SK-N-SH (cell line): Measurements from ENCODE around the gene CLDN18. TPM values are rescaled to one million over a fixed set of nuclear protein-coding genes. Genes with fewer than 3 reads are reported as not detected.

Experiments
- CTCF ChIA-PET: fragments of 300-600, 350-600 bp; formaldehyde crosslinking; extraction: SDS; loops from one replicate; lab custom pipeline; 2021; lab: Yijun Ruan, JAX
- POLR2A ChIA-PET: fragments of 350-600 bp; sonication (Branson Sonifier 250); formaldehyde crosslinking; extraction: SDS; loops from one replicate; lab custom pipeline; 2020; ENCODE audit warnings: antibody characterized with exemption, inconsistent platforms; lab: Yijun Ruan, JAX
- DNase-seq: peaks from one replicate; pipeline ENCODE4 v3.0.0; 2012
- H2AFZ ChIP-seq: fragments of 200-600 bp; sonication (generic); 2 replicates; pipeline ENCODE4 v1.8.1; 2016; ENCODE audit warnings: antibody characterized with exemption, mild to moderate bottlenecking, low read depth
- H3F3A ChIP-seq: fragments of 200-600 bp; sonication (generic); replicated peaks from 2 replicates; pipeline ENCODE3; 2016; ENCODE audit warnings: antibody characterized with exemption, mild to moderate bottlenecking; ENCODE audit not compliant: insufficient read depth
- H3K27ac ChIP-seq, 2 experiments: fragments of 200-500 bp in 1 of 2; fragments of 200-600 bp in 1 of 2; sonication (Bioruptor generic) in 1 of 2; sonication (generic), shearing (Covaris generic) in 1 of 2; 2 replicates each; pipeline versions ENCODE4 v1.5.1 to v1.6.1; 2014 to 2016; ENCODE audit warnings: low read depth in 2 of 2, inconsistent platforms in 1 of 2, low read length in 1 of 2, mild to moderate bottlenecking in 1 of 2, mixed read lengths in 1 of 2
- H3K27me3 ChIP-seq: fragments of 200-600 bp; sonication (generic), shearing (Covaris generic); 2 replicates; pipeline ENCODE4 v1.6.1; 2016; ENCODE audit warnings: mixed run types; ENCODE audit not compliant: insufficient read depth
- H3K36me3 ChIP-seq, 2 experiments: fragments of 200-500 bp in 1 of 2; fragments of 200-600 bp in 1 of 2; sonication (Bioruptor generic) in 1 of 2; sonication (generic) in 1 of 2; replicated peaks in 1 of 2; 2 replicates each; pipeline versions ENCODE3 to v1.5.1; 2014 to 2016; ENCODE audit warnings: low read length in 1 of 2, mild to moderate bottlenecking in 1 of 2; ENCODE audit not compliant: insufficient read depth in 2 of 2, control insufficient read depth in 1 of 2
- H3K4me1 ChIP-seq, 2 experiments: fragments of 200-500 bp in 1 of 2; fragments of 200-600 bp in 1 of 2; sonication (Bioruptor generic) in 1 of 2; sonication (generic), shearing (Covaris generic) in 1 of 2; 2 replicates each; pipeline versions ENCODE4 v1.5.1 to v1.6.1; 2014 to 2016; ENCODE audit warnings: low read depth in 1 of 2, low read length in 1 of 2, mixed run types in 1 of 2; ENCODE audit not compliant: insufficient read depth in 2 of 2, control insufficient read depth in 1 of 2
- H3K4me2 ChIP-seq: fragments of 200-600 bp; sonication (generic), shearing (Covaris generic); 2 replicates; pipeline ENCODE4 v1.6.1; 2017; ENCODE audit warnings: mixed run types
- H3K4me3 ChIP-seq, 2 experiments: fragments of 200-500 bp in 1 of 2; fragments of 200-600 bp in 1 of 2; sonication (Bioruptor generic) in 1 of 2; sonication (generic), shearing (Covaris generic) in 1 of 2; 2 replicates each; pipeline versions ENCODE4 v1.5.1 to v1.8.1; 2014 to 2016; ENCODE audit warnings: low read depth in 2 of 2, inconsistent platforms in 1 of 2, low read length in 1 of 2, mild to moderate bottlenecking in 1 of 2, mixed read lengths in 1 of 2, moderate library complexity in 1 of 2
- H3K79me2 ChIP-seq: fragments of 200-600 bp; sonication (generic); 2 replicates; pipeline ENCODE4 v1.8.1; 2017; ENCODE audit warnings: mild to moderate bottlenecking; ENCODE audit not compliant: insufficient read depth
- H3K9ac ChIP-seq: fragments of 200-600 bp; sonication (generic); 2 replicates; pipeline ENCODE4 v1.6.1; 2017; ENCODE audit warnings: mixed run types
- H3K9me2 ChIP-seq: fragments of 200-600 bp; sonication (generic); 2 replicates; pipeline ENCODE4 v1.6.1; 2017; ENCODE audit warnings: mixed run types
- H3K9me3 ChIP-seq: fragments of 200-600 bp; sonication (generic); 2 replicates; pipeline ENCODE4 v1.6.1; 2017; ENCODE audit warnings: mixed run types, mild to moderate bottlenecking, moderate library complexity
- H4K20me1 ChIP-seq: fragments of 200-600 bp; sonication (generic); 2 replicates; pipeline ENCODE4 v1.6.1; 2017; ENCODE audit warnings: mild to moderate bottlenecking, mixed run types; ENCODE audit not compliant: insufficient read depth
- CHD2 ChIP-seq: fragments of 150-350 bp; IDR thresholded peaks from 2 replicates; pipeline ENCODE4 v1.6.1; 2018; ENCODE audit warnings: low read length; ENCODE audit not compliant: partially characterized antibody
- FOSL2 ChIP-seq: IDR thresholded peaks from 2 replicates; pipeline ENCODE4 v1.4.0; 2012; ENCODE audit warnings: low read depth, mild to moderate bottlenecking, moderate library complexity, borderline replicate concordance
- FOXJ3 ChIP-seq: sonication (generic); formaldehyde crosslinking; IDR thresholded peaks from 2 replicates; pipeline ENCODE4 v1.5.1; 2020; ENCODE audit warnings: mild to moderate bottlenecking, missing genetic modification reagents
- GABPA ChIP-seq: IDR thresholded peaks from 2 replicates; pipeline ENCODE4 v1.4.0; 2012; ENCODE audit warnings: low read depth, mild to moderate bottlenecking
- GATA2 ChIP-seq: sonication (generic); formaldehyde crosslinking; IDR thresholded peaks from 2 replicates; pipeline ENCODE4 v1.5.0; 2020; ENCODE audit warnings: mild to moderate bottlenecking, missing genetic modification reagents
- JUND ChIP-seq: IDR thresholded peaks from 2 replicates; pipeline ENCODE4 v1.4.0; 2012
- MAX ChIP-seq: IDR thresholded peaks from 2 replicates; pipeline ENCODE4 v1.4.0; 2012; ENCODE audit warnings: low read depth
- MXI1 ChIP-seq: IDR thresholded peaks from 2 replicates; pipeline ENCODE4 v1.6.1; 2012; ENCODE audit warnings: mild to moderate bottlenecking, low read depth, low read length, improper control_type of control experiment
- NRF1 ChIP-seq: IDR thresholded peaks from 2 replicates; pipeline ENCODE4 v1.6.1; 2012; ENCODE audit warnings: low read depth, mild to moderate bottlenecking, low read length
- RFX5 ChIP-seq: IDR thresholded peaks from 2 replicates; pipeline ENCODE4 v1.6.1; 2012; ENCODE audit warnings: mild to moderate bottlenecking, improper control_type of control experiment, low read length
- SIN3A ChIP-seq: IDR thresholded peaks from 2 replicates; pipeline ENCODE4 v1.6.1; 2012; ENCODE audit warnings: low read depth, mild to moderate bottlenecking, low read length, moderate library complexity, borderline replicate concordance
- SMC3 ChIP-seq: IDR thresholded peaks from 2 replicates; pipeline ENCODE4 v1.6.1; 2012; ENCODE audit warnings: low read depth, low read length, improper control_type of control experiment
- USF2 ChIP-seq: fragments of 150-350 bp; IDR thresholded peaks from 2 replicates; pipeline ENCODE4 v1.6.1; 2017; ENCODE audit warnings: antibody characterized with exemption, low read length, low read depth, borderline replicate concordance
- YY1 ChIP-seq: IDR thresholded peaks from 2 replicates; pipeline ENCODE4 v1.4.0; 2012; ENCODE audit warnings: low read depth, mild to moderate bottlenecking
- ZBTB33 ChIP-seq: IDR thresholded peaks from 2 replicates; pipeline ENCODE4 v1.4.0; 2012; ENCODE audit warnings: low read depth, borderline replicate concordance
- WGBS: methylation state at CpG from one replicate; pipeline ENCODE4 v1.1.6; 2017; ENCODE audit warnings: low lambda C conversion rate; 5-methylcytosine and 5-hydroxymethylcytosine counted together
- polyA plus RNA-seq, 3 experiments: library from polyadenylated mRNA; depleted of rRNA; stranded (reverse); fragments of >200 nt; gene quantifications; 2 replicates each; pipeline ENCODE4 v1.2.3, GENCODE V29; 2012

CLDN18 gene
- polyA plus RNA-seq, 1 of the 3 experiments (the other 2 are of a cell fraction): not detected

- ChIA-PET CTCF (interaction anchor here (1.9 kb wide), 1 partner anchor 39 kb away, joined by 5 read pairs; no protein-coding TSS in a partner anchor), POLR2A (no interaction called here)
- Histone ChIP-seq H3K27me3 (no peaks in the 10 kb centered on the region), H3K79me2 (no peaks in the 10 kb centered on the region), H3K9ac (no peak overlapping the region), H4K20me1 (no peaks in the 10 kb centered on the region), H3K4me2 (no peak overlapping the region), H3K27ac (no peak overlapping the region), H2AFZ (no peak overlapping the region), H3K36me3 (no peaks in the 10 kb centered on the region), H3K9me2 (no peaks in the 10 kb centered on the region), H3K4me1 (no peaks in the 10 kb centered on the region), H3F3A (no peaks in the 10 kb centered on the region), H3K9me3 (no peaks in the 10 kb centered on the region), H3K4me3 (no peak overlapping the region)
- DNase-seq: no peak
- 93% methylated on average over 13 of the region's 14 CpGs for WGBS
- TF ChIP-seq FOSL2 (no peak), SIN3A (no peak), GATA2 (CRISPR knock-in tag) (no peak), MXI1 (no peak), NRF1 (no peak), GABPA (no peak), YY1 (no peak), MAX (no peak), JUND (no peak), FOXJ3 (CRISPR knock-in tag) (no peak), ZBTB33 (no peak)
Observed at GRCh38 chr3:138010273-138010590, 267 bp downstream of the CLDN18 start.

- H3K4me1 ChIP-seq: no peaks in the 10 kb centered on the region
- no peak overlapping the region for H2AFZ ChIP-seq
- H3K27ac ChIP-seq: no peak overlapping the region
- no peak for TF ChIP-seq GABPA
- ChIA-PET CTCF (no interaction called here), POLR2A (no interaction called here)
- H3K9ac ChIP-seq: no peak overlapping the region
- H3K4me2 ChIP-seq: no peak overlapping the region
- no peaks in the 10 kb centered on the region for H3K79me2 ChIP-seq
- no peaks in the 10 kb centered on the region for H3K27me3 ChIP-seq
- no peaks in the 10 kb centered on the region for H3K9me2 ChIP-seq
- no peaks in the 10 kb centered on the region for H3F3A ChIP-seq
- H3K4me3 ChIP-seq: no peak overlapping the region
- no peak for DNase-seq
- WGBS: 83% methylated on average over 2 of the region's 2 CpGs
- no peaks in the 10 kb centered on the region for H3K9me3 ChIP-seq
- H4K20me1 ChIP-seq: no peaks in the 10 kb centered on the region
- no peaks in the 10 kb centered on the region for H3K36me3 ChIP-seq
Observed at GRCh38 chr3:138011722-138012121, 1.8 kb downstream of the CLDN18 start.

- Histone ChIP-seq H3F3A (no peaks in the 10 kb centered on the region), H3K27ac (no peak overlapping the region), H3K36me3 (no peaks in the 10 kb centered on the region), H3K79me2 (no peaks in the 10 kb centered on the region), H4K20me1 (no peaks in the 10 kb centered on the region), H3K4me2 (no peak overlapping the region), H3K4me1 (no peaks in the 10 kb centered on the region), H3K9me2 (no peaks in the 10 kb centered on the region), H3K9ac (no peak overlapping the region), H3K4me3 (no peak overlapping the region), H2AFZ (no peak overlapping the region), H3K9me3 (no peaks in the 10 kb centered on the region), H3K27me3 (no peaks in the 10 kb centered on the region)
- no peak for DNase-seq
- POLR2A ChIA-PET: no interaction called here
- WGBS: 91% methylated on average over 4 of the region's 4 CpGs
- no peak for TF ChIP-seq CHD2
- no peak for TF ChIP-seq YY1
- no peak for TF ChIP-seq RFX5
- TF ChIP-seq USF2: no peak
- no peak for TF ChIP-seq SMC3
- CTCF ChIA-PET: no interaction called here
Observed at GRCh38 chr3:138012526-138012925, 2.6 kb downstream of the CLDN18 start.
